ENCODE data around the gene MARF1. TPM values are rescaled to one million over a fixed set of nuclear protein-coding genes. Genes with fewer than 3 reads are reported as not detected.
"Not testable (repeated sequence)": the region's sequence is repeated elsewhere in the genome, so short reads cannot be mapped to it uniquely, and the experiment has no call there.

The MARF1 gene, protein sequence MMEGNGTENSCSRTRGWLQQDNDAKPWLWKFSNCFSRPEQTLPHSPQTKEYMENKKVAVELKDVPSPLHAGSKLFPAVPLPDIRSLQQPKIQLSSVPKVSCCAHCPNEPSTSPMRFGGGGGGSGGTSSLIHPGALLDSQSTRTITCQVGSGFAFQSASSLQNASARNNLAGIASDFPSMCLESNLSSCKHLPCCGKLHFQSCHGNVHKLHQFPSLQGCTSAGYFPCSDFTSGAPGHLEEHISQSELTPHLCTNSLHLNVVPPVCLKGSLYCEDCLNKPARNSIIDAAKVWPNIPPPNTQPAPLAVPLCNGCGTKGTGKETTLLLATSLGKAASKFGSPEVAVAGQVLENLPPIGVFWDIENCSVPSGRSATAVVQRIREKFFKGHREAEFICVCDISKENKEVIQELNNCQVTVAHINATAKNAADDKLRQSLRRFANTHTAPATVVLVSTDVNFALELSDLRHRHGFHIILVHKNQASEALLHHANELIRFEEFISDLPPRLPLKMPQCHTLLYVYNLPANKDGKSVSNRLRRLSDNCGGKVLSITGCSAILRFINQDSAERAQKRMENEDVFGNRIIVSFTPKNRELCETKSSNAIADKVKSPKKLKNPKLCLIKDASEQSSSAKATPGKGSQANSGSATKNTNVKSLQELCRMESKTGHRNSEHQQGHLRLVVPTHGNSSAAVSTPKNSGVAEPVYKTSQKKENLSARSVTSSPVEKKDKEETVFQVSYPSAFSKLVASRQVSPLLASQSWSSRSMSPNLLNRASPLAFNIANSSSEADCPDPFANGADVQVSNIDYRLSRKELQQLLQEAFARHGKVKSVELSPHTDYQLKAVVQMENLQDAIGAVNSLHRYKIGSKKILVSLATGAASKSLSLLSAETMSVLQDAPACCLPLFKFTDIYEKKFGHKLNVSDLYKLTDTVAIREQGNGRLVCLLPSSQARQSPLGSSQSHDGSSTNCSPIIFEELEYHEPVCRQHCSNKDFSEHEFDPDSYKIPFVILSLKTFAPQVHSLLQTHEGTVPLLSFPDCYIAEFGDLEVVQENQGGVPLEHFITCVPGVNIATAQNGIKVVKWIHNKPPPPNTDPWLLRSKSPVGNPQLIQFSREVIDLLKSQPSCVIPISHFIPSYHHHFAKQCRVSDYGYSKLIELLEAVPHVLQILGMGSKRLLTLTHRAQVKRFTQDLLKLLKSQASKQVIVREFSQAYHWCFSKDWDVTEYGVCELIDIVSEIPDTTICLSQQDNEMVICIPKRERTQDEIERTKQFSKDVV (N-terminal part only)
- total RNA-seq (10 to 100 TPM; 24.1 to 61.3 (median 43.1) TPM), polyA plus RNA-seq (10 to 100 TPM; 11.4 to 17.5 TPM)
- long read RNA-seq, donor 1, partial matches to known transcripts, result 1 of 5 reads
- long read RNA-seq, donor 1, other reads (novel, unspliced or antisense), result 2 of 5 reads
- long read RNA-seq, donor 2, full-length matches to known transcripts, result 3 of 18 reads
- long read RNA-seq, donor 2, partial matches to known transcripts, result 10 of 18 reads
- long read RNA-seq, donor 2, other reads (novel, unspliced or antisense), result 5 of 18 reads
- long read RNA-seq, donor 3, partial matches to known transcripts, result 3 of 9 reads
- long read RNA-seq, donor 3, other reads (novel, unspliced or antisense), result 5 of 9 reads

DNA sequence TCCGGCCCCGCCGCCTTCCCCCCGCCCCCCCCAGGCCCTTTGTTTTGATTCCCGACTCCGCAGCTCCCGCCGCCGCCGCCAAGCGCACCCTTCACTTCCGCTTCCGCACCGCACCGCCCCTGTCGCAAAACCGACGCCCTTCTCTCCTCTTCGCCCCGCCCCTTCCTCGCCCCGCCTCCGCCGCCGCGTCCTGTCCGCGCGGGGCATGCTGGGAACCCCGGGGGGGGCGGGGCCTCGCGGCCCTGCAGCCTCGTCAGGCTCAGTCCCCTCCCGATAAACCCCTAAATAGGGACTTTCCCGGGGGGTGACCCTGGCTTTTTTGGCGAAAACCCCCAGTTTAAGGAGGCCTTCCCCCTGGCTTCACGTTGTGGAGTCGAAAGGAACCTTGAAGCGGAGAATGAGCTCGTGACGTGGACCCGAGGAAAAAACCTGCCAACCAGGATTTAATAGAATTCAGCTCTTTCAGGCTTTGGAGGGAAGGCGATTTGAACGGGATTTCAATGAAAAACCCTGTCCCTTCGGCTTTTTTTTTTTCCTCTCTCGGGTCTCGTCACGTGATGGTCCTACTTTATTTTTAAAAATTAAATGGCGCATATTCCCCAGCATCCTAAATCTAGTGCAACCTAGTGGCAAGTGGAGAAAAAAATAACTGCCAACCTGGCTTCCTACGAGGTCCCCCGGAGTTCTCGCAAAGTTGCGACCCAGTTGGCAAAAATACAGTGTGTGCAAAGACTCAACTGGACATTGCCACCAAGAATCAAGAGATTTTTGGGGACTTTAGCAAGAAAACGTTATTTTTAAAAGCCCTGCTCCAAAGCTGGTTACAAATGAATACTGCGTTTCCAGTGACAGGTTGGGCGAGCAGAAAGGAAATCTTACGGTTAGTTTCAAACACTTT is at the start of gene MARF1:
Gene MARF1 (minus strand): TSS at position 107 of the 898 bp plus-strand sequence. CDS start 3,921 bp downstream, outside the sequence.
- DNase-seq (peak; percentile 99), ATAC-seq (peak; percentile 94 to 99 (median 99))
- intact Hi-C loops (cut with DNase I), result loop anchor here in 6 of 10 donors (1.0 to 10.0 kb wide), 6 partner anchors 22 to 62 kb away; no protein-coding TSS in a partner anchor
- 0 to 1% (median 1%) methylated on average over 42 to 58 of the region's 58 CpGs for WGBS, 4 donors
- peak; percentile 67 to 95 for TF ChIP-seq POLR2A (IDR thresholded peaks at IDR 0.05)
- TF ChIP-seq, protein P1, sequence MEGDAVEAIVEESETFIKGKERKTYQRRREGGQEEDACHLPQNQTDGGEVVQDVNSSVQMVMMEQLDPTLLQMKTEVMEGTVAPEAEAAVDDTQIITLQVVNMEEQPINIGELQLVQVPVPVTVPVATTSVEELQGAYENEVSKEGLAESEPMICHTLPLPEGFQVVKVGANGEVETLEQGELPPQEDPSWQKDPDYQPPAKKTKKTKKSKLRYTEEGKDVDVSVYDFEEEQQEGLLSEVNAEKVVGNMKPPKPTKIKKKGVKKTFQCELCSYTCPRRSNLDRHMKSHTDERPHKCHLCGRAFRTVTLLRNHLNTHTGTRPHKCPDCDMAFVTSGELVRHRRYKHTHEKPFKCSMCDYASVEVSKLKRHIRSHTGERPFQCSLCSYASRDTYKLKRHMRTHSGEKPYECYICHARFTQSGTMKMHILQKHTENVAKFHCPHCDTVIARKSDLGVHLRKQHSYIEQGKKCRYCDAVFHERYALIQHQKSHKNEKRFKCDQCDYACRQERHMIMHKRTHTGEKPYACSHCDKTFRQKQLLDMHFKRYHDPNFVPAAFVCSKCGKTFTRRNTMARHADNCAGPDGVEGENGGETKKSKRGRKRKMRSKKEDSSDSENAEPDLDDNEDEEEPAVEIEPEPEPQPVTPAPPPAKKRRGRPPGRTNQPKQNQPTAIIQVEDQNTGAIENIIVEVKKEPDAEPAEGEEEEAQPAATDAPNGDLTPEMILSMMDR (IDR thresholded peaks at IDR 0.05), result peak; percentile 23 to 71 (median 45)
- H3K27ac ChIP-seq, result peak within 1 kb of the TSS; percentile 97 to 100 (median 99)
- peaks cover 6 to 46% (median 20%) of the 10 kb centered on the region in 12 donors for H3K4me1 ChIP-seq
- peak within 1 kb of the TSS; percentile 69 to 97 (median 82) for H3K4me3 ChIP-seq
- peaks cover 0 to 19% (median 11%) of the 10 kb centered on the region in 9 donors for H3K36me3 ChIP-seq
- H3K9me3 ChIP-seq, result no peaks in the 10 kb centered on the region
- no peaks in the 10 kb centered on the region for H3K27me3 ChIP-seq

DNA sequence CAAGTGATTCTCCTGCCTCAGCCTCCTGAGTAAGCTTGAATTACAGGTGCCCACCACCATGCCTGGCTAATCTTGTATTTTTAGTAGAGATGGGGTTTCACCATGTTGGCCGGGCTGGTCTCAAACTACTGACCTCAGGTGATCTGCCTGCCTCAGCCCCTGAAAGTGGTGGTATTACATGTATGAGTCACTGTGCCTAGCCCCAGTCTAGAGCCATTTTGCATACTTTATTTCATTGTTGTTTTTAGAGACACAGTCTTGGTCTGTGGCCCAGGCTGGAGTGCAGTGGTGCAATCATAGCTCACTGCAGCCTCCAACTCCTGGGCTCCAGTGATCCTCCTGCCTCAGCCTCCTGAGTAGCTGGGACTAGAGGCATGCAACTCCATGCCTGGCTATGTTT is 49.6 kb upstream of the MARF1 start:
- peaks cover 0 to 99% (median 94%) of the 10 kb centered on the region in 9 donors for H3K36me3 ChIP-seq
- intact Hi-C loops (cut with DNase I), result loop anchor here in 1 of 10 donors (5.0 kb wide), 1 partner anchor 55 kb away; no protein-coding TSS in a partner anchor
- WGBS, 4 donors, result 83 to 100% (median 97%) methylated on average over 1 of the region's 1 CpG
- ATAC-seq, H3K4me1 ChIP-seq, H3K4me3 ChIP-seq, H3K27me3 ChIP-seq, H3K9me3 ChIP-seq, DNase-seq, H3K27ac ChIP-seq: not testable (repeated sequence)

DNA sequence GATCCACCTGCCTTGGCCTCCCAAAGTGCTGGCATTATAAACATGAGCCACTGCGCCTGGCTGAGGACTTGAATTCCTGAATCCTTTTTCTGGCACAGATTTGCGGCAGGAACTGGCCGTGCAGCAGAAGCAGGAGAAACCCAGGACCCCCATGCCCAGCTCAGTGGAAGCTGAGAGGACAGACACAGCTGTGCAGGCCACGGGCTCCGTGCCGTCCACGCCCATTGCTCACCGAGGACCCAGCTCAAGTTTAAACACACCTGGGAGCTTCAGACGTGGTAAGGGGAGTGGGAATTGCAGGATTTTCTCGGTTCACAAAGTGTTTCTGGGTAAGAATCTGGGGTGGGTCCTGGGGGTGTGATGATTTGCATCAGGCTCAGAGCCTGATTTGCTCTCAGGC is 48.1 kb upstream of the MARF1 start:
- Histone ChIP-seq H3K4me3 (no peak overlapping the region), H3K27me3 (no peaks in the 10 kb centered on the region), H3K4me1 (no peaks in the 10 kb centered on the region), H3K9me3 (no peaks in the 10 kb centered on the region), H3K36me3 (peaks cover 0 to 99% (median 90%) of the 10 kb centered on the region in 9 donors), H3K27ac (no peak overlapping the region)
- ATAC-seq (no peak), DNase-seq (no peak)
- TF ChIP-seq, protein P1 (IDR thresholded peaks at IDR 0.05), result no peak
- TF ChIP-seq POLR2A (IDR thresholded peaks at IDR 0.05), result no peak
- intact Hi-C loops (cut with DNase I), result loop anchor here in 1 of 10 donors (5.0 kb wide), 1 partner anchor 54 kb away; no protein-coding TSS in a partner anchor
- WGBS, 4 donors, result 88 to 95% (median 94%) methylated on average over 10 of the region's 10 CpGs
